GM18858 (cell line): ENCODE results near the gene ARMH3.
A peak's percentile ranks its signal among the peaks of the same experiment; 100 is the strongest.

ENCODE experiments used
- ATAC-seq: cut with Tn5 transposase; IDR thresholded peaks from one replicate; pipeline ENCODE4 v1.9.1; 2021; ENCODE audit not compliant: unreplicated experiment

ARMH3 gene

GRCh38 chr10:101833466-101833865 lies 222.5 kb downstream of the ARMH3 start:
- ATAC-seq: no peak

- ATAC-seq: no peak
These were observed 223.6 kb downstream of the ARMH3 start for GRCh38 chr10:101832325-101832771.

GRCh38 chr10:101831169-101831811 lies 224.7 kb downstream of the ARMH3 start:
- ATAC-seq: no peak

- ATAC-seq: peak; percentile 36
These were observed 225.4 kb downstream of the ARMH3 start for GRCh38 chr10:101830322-101831168.

GRCh38 chr10:101829561-101830315 lies 226.2 kb downstream of the ARMH3 start:
- peak; percentile 4 for ATAC-seq

GRCh38 chr10:101828766-101829551 lies 227.0 kb downstream of the ARMH3 start:
- no peak for ATAC-seq

- no peak for ATAC-seq
These were observed 227.9 kb downstream of the ARMH3 start for GRCh38 chr10:101827919-101828600.

- ATAC-seq: no peak
These were observed 229.0 kb downstream of the ARMH3 start for GRCh38 chr10:101826852-101827434.

- no peak for ATAC-seq
These were observed 231.2 kb downstream of the ARMH3 start for GRCh38 chr10:101824736-101825135.

- peak; percentile 12 for ATAC-seq
These were observed 236.9 kb downstream of the ARMH3 start for GRCh38 chr10:101818872-101819633.

GRCh38 chr10:101818119-101818871 lies 237.7 kb downstream of the ARMH3 start, which contains the start of gene OGA:
Gene OGA, minus strand, starts transcription at chr10:101818444. Its CDS starts 422 bp downstream, at chr10:101818022.
- ATAC-seq: peak; percentile 78

- no peak for ATAC-seq
These were observed 238.4 kb downstream of the ARMH3 start for GRCh38 chr10:101817337-101818118.

- no peak for ATAC-seq
These were observed 239.0 kb downstream of the ARMH3 start for GRCh38 chr10:101816913-101817336.

- no peak for ATAC-seq
These were observed 239.6 kb downstream of the ARMH3 start for GRCh38 chr10:101816376-101816775.

- ATAC-seq: no peak
These were observed 241.4 kb downstream of the ARMH3 start for GRCh38 chr10:101814466-101815071.

GRCh38 chr10:101812606-101813005 lies 243.4 kb downstream of the ARMH3 start:
- no peak for ATAC-seq

GRCh38 chr10:101807158-101807557 lies 248.8 kb downstream of the ARMH3 start:
- ATAC-seq: no peak
